Coronary artery (tissue), 2 donors: Measurements from ENCODE around the gene TGFBR3.
A peak's percentile ranks its signal among the peaks of the same experiment; 100 is the strongest.

Experiments
- DNase-seq: peaks from one replicate; pipeline ENCODE4 v3.0.0-alpha.2; 2017; ENCODE audit warnings: low spot score
- H3K27ac ChIP-seq, 2 donors: fragments of 200-600 bp; sonication (generic); one replicate each; pipeline ENCODE4 v1.5.1; 2016 to 2019
- H3K4me3 ChIP-seq: fragments of 200-600 bp; sonication (generic); 2 replicates; pipeline ENCODE4 v1.5.1; 2016; ENCODE audit warnings: mild to moderate bottlenecking, moderate library complexity
- TF ChIP-seq, protein P1 (sequence below): fragments of 200-600 bp; sonication (generic); IDR thresholded peaks from one replicate; pipeline ENCODE4 v1.5.1; 2019; ENCODE audit warnings: antibody characterized with exemption

TGFBR3 gene

DNA sequence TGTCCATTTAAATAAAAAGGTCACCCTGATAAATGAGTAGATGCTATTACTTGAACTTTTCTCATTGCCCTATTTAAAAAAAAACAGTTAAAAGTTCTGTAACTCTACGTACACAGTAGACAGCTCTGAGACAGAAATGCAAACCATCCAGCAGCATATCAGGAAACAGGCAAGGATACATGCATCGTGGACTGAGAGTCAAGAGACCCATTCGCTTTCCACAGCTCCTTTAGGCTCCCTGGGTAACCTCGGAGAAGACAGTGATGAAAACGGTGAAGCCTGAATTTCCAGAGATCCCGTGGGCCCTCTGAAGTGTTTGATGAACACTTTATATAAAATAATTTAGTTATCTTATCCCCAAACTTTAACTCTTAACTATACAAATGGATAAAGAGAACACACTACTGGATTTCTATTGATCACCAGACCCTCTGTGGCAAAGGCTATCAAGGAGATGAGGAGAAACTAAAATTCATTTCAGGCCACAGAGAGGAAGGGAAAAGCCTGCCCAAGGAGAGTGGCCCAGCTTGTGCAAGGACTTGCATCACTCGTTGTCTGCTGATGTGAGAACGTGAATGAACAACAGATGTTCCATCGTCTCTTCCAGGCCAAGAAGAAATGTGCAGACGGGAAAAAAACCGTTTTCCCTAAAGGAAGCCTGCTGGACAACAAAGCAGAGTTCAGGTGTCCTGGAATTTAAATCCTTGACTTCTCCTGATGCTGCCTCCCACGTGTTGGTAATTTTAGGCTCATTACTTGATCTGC, 131.0 kb downstream of the TGFBR3 start:
- no peak for DNase-seq
- peak overlapping the region in 1 of 2 donors; percentile 56 for H3K27ac ChIP-seq
- no peak overlapping the region for H3K4me3 ChIP-seq
- TF ChIP-seq, protein P1, sequence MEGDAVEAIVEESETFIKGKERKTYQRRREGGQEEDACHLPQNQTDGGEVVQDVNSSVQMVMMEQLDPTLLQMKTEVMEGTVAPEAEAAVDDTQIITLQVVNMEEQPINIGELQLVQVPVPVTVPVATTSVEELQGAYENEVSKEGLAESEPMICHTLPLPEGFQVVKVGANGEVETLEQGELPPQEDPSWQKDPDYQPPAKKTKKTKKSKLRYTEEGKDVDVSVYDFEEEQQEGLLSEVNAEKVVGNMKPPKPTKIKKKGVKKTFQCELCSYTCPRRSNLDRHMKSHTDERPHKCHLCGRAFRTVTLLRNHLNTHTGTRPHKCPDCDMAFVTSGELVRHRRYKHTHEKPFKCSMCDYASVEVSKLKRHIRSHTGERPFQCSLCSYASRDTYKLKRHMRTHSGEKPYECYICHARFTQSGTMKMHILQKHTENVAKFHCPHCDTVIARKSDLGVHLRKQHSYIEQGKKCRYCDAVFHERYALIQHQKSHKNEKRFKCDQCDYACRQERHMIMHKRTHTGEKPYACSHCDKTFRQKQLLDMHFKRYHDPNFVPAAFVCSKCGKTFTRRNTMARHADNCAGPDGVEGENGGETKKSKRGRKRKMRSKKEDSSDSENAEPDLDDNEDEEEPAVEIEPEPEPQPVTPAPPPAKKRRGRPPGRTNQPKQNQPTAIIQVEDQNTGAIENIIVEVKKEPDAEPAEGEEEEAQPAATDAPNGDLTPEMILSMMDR, result no peak

DNA sequence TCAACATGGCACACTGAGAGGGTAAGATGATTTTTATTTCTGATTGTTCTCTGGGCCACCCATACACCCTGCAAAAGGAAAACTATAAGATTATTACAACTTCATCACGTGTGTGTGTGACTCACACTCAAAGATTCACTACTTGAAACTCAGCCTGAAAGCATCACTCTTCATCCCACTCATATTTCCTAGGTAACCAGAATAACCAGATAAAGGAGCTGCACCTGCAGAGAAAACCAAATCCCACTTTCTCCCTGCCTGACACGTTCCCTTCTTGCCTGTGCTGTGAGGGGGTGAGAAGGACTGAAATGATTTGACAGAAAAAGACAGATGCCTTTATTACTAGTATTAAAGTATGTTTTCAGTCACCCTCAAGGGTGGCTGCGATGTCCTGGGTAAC, 131.6 kb downstream of the TGFBR3 start:
- DNase-seq, result no peak
- TF ChIP-seq, protein P1, result no peak
- peak overlapping the region in 1 of 2 donors; percentile 30 for H3K27ac ChIP-seq
- no peak overlapping the region for H3K4me3 ChIP-seq

DNA sequence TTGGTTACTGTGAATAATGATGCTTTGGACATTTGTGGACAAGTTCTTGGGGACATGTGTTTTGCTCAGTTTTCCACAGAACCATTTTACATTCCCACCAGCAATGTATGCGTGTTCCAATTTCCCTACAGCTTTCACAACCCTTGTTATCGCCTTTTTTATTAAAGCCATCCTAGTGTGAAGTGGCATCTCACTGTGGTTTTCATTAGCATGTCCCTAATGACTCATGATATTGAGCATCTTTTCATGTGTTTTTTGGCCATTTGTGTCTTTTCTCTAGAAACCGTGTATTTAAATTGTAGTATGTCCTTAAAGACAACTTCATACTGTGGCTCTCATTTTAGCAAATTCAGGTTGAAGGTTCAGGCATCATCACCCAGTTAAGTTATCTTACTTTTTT, 132.1 kb downstream of the TGFBR3 start:
- H3K4me3 ChIP-seq, result no peak overlapping the region
- TF ChIP-seq, protein P1, result no peak
- peak overlapping the region in 1 of 2 donors; percentile 30 for H3K27ac ChIP-seq
- DNase-seq, result no peak

DNA sequence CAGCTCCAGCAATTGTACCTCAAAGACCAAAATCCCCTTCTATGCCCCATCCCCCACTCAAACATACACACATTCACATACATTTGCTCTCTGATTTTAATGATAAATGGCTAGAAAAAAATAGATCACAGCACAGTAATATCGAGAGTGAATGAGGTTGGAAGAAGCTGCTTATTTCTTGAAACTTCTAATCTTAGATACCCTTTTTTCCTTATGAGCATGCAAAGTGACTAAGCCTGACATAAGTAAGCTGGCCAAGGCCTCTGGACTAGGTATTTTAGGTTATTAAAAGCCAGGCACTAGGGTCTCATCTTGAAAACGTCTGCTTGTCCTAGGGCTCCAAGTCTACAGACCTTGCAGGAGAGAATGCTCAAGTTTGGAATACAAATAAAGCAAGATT, 133.6 kb downstream of the TGFBR3 start:
- TF ChIP-seq, protein P1, result no peak
- no peak for DNase-seq
- H3K4me3 ChIP-seq, result no peak overlapping the region
- peak overlapping the region; percentile 46 to 78 for H3K27ac ChIP-seq

DNA sequence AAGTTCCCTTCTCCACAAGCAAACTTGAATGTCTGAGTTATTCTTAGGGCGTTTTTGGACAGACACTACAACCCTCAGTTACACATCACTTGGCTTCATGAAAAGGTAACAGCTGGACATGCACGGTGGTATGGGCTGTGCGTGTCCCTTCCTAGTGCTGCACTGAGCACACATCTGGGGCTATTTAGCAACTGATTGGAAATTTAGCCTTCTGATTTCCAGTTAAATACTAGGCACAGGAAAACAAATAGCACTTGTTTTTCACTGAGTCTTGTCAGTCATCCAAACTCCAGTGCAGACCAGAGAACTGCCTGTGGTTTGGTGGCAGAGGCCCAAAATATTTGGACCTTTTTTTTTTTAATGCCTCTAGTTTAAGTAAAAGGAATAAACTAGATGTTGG, 134.7 kb downstream of the TGFBR3 start:
- no peak for DNase-seq
- TF ChIP-seq, protein P1, result no peak
- Histone ChIP-seq H3K27ac (peak overlapping the region; percentile 46 to 78), H3K4me3 (peak overlapping the region; percentile 45)

DNA sequence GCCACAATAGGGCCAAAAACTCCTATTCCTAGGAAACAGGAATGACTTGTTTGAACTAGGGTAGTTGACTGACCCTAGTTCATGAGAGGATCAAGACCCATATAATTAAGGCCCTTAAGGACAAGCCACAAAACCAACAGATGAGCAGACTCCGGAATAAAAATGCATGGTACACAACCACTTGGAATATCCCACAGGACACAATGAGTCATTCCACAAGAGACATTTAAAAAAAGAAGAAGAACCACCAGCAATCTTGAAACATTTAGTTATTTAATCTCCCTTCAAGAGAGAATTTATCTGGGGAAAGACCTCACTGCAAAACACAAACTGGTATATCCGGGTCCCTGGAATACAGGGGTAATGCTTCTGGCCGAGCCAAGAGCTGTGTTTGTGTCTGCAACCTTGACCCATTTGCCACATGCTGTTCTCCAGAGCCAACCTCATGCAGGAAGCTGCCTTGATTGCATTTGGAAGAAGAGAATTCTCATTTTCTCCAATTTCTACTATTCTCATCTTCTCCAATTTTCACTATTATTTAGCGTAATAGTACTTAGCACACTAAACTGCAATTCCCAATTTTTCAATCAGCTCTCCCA, 135.5 kb downstream of the TGFBR3 start:
- H3K27ac ChIP-seq, result peak overlapping the region; percentile 46 to 78
- DNase-seq, result no peak
- TF ChIP-seq, protein P1, result no peak
- no peak overlapping the region for H3K4me3 ChIP-seq

DNA sequence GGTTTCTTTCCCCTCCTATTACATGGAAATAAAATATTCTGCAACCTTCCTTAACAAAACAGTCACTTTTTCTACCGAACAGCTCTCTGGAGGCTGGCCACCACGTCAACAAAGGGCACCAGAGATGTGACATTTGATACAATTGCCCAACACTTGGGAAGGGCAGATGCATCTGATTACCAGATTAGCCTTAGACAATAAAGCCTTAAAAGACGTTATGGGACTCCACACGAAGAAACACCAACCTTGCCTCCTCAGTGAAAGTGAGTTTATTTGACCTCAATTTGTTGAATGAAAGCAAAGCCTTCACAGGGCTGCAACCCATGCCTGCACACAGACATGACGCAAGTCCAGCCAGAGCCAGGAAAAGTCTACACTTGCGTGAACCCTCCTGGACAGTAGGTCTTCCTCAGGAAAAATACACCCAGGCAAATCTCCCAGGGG, 136.1 kb downstream of the TGFBR3 start:
- TF ChIP-seq, protein P1, result no peak
- Histone ChIP-seq H3K4me3 (no peak overlapping the region), H3K27ac (peak overlapping the region in 1 of 2 donors; percentile 78)
- no peak for DNase-seq
